HepG2 (cell line): ENCODE data around the gene ASTN1. TPM values are rescaled to one million over a fixed set of nuclear protein-coding genes. Genes with fewer than 3 reads are reported as not detected.

Experiments used
- ATAC-seq: fragments of 200-7000 bp; cut with Tn5 transposase; 3 replicates; pipeline ENCODE4 v1.9.1; 2020; ENCODE audit warnings: mild to moderate bottlenecking, moderate library complexity
- BruUV-seq: library from RNA; stranded (reverse); fragments of 400-500 nt; replicated peaks from 2 replicates; lab custom pipeline; 2021; lab: Mats Ljungman, UMichigan
- CTCF ChIA-PET: fragments of 300-600 bp; formaldehyde crosslinking; extraction: SDS; loops from one replicate; lab custom pipeline; 2021; ENCODE audit warnings: low total read pairs, inconsistent platforms, low intra/inter-chr PET ratio; lab: Yijun Ruan, JAX
- POLR2A ChIA-PET: fragments of 350-600 bp; sonication (Branson Sonifier 250); formaldehyde crosslinking; loops from one replicate; lab custom pipeline; 2020; ENCODE audit warnings: antibody characterized with exemption, inconsistent platforms; lab: Yijun Ruan, JAX
- DNase-seq: peaks from one replicate; pipeline ENCODE4 v3.0.0-alpha.2; 2015; ENCODE audit warnings: low spot score
- FAIRE-seq: peaks from 3 replicates; lab custom pipeline; 2011; peaks lifted over from hg19 to GRCh38; lab: Jason Lieb, UNC
- H2AFZ ChIP-seq: one replicate; pipeline ENCODE4 v1.6.1; 2011; ENCODE audit warnings: low read length, inconsistent platforms
- H3K27ac ChIP-seq: fragments of 300-600 bp; 3 replicates; pipeline ENCODE4 v1.8.0; 2011; ENCODE audit warnings: mixed run types, mild to moderate bottlenecking, mixed read lengths, low read length, inconsistent platforms; ENCODE audit not compliant: insufficient read depth; ENCODE audit errors: extremely low read length
- H3K27me3 ChIP-seq, 2 experiments: fragments of 200-600 bp in 1 of 2; 2 replicates in 1 of 2; 3 replicates in 1 of 2; pipeline versions ENCODE4 v1.6.0 to v1.8.0; 2011; ENCODE audit warnings: low read length in 2 of 2, mild to moderate bottlenecking in 2 of 2, moderate library complexity in 2 of 2, inconsistent platforms in 1 of 2; ENCODE audit not compliant: insufficient read depth in 2 of 2, control insufficient read depth in 1 of 2
- H3K36me3 ChIP-seq, 2 experiments: fragments of 200-600 bp in 1 of 2; replicated peaks in 1 of 2; 2 replicates in 1 of 2; 3 replicates in 1 of 2; pipeline versions ENCODE4 v1.5.1 to v1.8.0; 2011; ENCODE audit warnings: low read length in 2 of 2, inconsistent platforms in 1 of 2; ENCODE audit not compliant: insufficient read depth in 2 of 2, control insufficient read depth in 1 of 2
- H3K4me1 ChIP-seq: 2 replicates; pipeline ENCODE4 v1.5.1; 2012; ENCODE audit warnings: low read length, inconsistent platforms; ENCODE audit not compliant: insufficient read depth
- H3K4me2 ChIP-seq: 2 replicates; pipeline ENCODE4 v1.6.0; 2011; ENCODE audit warnings: low read depth, low read length, inconsistent platforms
- H3K4me3 ChIP-seq, 3 experiments: fragments of 200-600 bp in 1 of 3; sonication (generic), shearing (Covaris generic) in 1 of 3; replicated peaks in 1 of 3; 2 replicates each; pipeline ENCODE4 v1.5.1; 2011 to 2016; ENCODE audit warnings: low read length in 3 of 3, inconsistent platforms in 2 of 3, low read depth in 2 of 3, mild to moderate bottlenecking in 2 of 3, control low read depth in 1 of 3, mixed read lengths in 1 of 3; ENCODE audit not compliant: insufficient read depth in 1 of 3
- H3K79me2 ChIP-seq: one replicate; pipeline ENCODE4 v1.6.1; 2011; ENCODE audit warnings: low read length, inconsistent platforms; ENCODE audit not compliant: insufficient read depth
- H3K9ac ChIP-seq: 2 replicates; pipeline ENCODE4 v1.6.0; 2011; ENCODE audit warnings: mild to moderate bottlenecking, low read depth, low read length, inconsistent platforms; ENCODE audit not compliant: insufficient read depth
- H3K9me3 ChIP-seq: 2 replicates; pipeline ENCODE4 v1.5.1; 2012; ENCODE audit warnings: mild to moderate bottlenecking, low read length
- H4K20me1 ChIP-seq: 2 replicates; pipeline ENCODE4 v1.6.0; 2011; ENCODE audit warnings: inconsistent platforms, mild to moderate bottlenecking, low read length, moderate library complexity; ENCODE audit not compliant: insufficient read depth
- CBX1 ChIP-seq: IDR thresholded peaks from one replicate; pipeline ENCODE4 v1.6.1; 2016; ENCODE audit warnings: antibody characterized with exemption, low read depth
- GLI4 ChIP-seq: sonication (generic); formaldehyde crosslinking; IDR thresholded peaks from 2 replicates; pipeline ENCODE4 v1.5.1; 2020; ENCODE audit warnings: missing genetic modification reagents, mild to moderate bottlenecking, moderate library complexity, borderline replicate concordance
- KLF9 ChIP-seq: IDR thresholded peaks from 2 replicates; pipeline ENCODE4 v1.6.1; 2016; ENCODE audit warnings: low read depth
- TBX3 ChIP-seq: fragments of 450-650 bp; IDR thresholded peaks from 2 replicates; pipeline ENCODE4 v1.6.1; 2017; ENCODE audit warnings: antibody characterized with exemption, mild to moderate bottlenecking, inconsistent platforms, borderline replicate concordance
- ZFP37 ChIP-seq: sonication (generic); formaldehyde crosslinking; IDR thresholded peaks from 2 replicates; pipeline ENCODE4 v1.4.0; 2020; ENCODE audit warnings: missing genetic modification reagents, borderline replicate concordance
- ZNF230 ChIP-seq: sonication (generic); formaldehyde crosslinking; IDR thresholded peaks from 2 replicates; pipeline ENCODE4 v1.4.0; 2020; ENCODE audit warnings: mild to moderate bottlenecking, missing genetic modification reagents
- ZNF331 ChIP-seq: sonication (generic); formaldehyde crosslinking; IDR thresholded peaks from 2 replicates; pipeline ENCODE4 v1.4.0; 2020; ENCODE audit warnings: missing genetic modification reagents
- ZNF629 ChIP-seq: sonication (generic); formaldehyde crosslinking; conservative IDR thresholded peaks from 2 replicates; pipeline ENCODE4 v1.5.0; 2020; ENCODE audit warnings: missing genetic modification reagents
- ZNF724P ChIP-seq: sonication (generic); formaldehyde crosslinking; IDR thresholded peaks from 2 replicates; pipeline ENCODE4 v1.8.0; 2022; ENCODE audit warnings: missing genetic modification reagents, borderline replicate concordance
- ZNF747 ChIP-seq: sonication (generic); formaldehyde crosslinking; IDR thresholded peaks from 2 replicates; pipeline ENCODE4 v1.8.1; 2023; ENCODE audit warnings: missing genetic modification reagents, mild to moderate bottlenecking, borderline replicate concordance
- WGBS: methylation state at CpG from one replicate; pipeline ENCODE4 v1.1.6; 2017; ENCODE audit warnings: low lambda C conversion rate; 5-methylcytosine and 5-hydroxymethylcytosine counted together
- in situ Hi-C: cut with HindIII; loops from 2 replicates; pipeline ENCODE4 v1.10.0; 2017; ENCODE audit warnings: low pct_unique_long_range_greater_than_20kb; ENCODE audit not compliant: extremely low pct_ligation_motif_present
- intact Hi-C: fragments of 100-400 bp; cut with micrococcal nuclease; formaldehyde crosslinking; loops from one replicate; pipeline ENCODE4 v1.10.0; 2022; ENCODE audit not compliant: unreplicated experiment
- polyA plus RNA-seq, 8 experiments: library from polyadenylated mRNA; depleted of rRNA in 3 of 8; stranded (reverse) in 7 of 8; unstranded in 1 of 8; fragments of >200 nt; fragmentation: Illumina TruSeq in 4 of 8; extraction: Trizol in 4 of 8; gene quantifications; 2 replicates each; pipeline versions ENCODE4 v1.2.1 to v1.2.3, GENCODE V29; 2011 to 2016; ENCODE audit warnings: low read depth in 4 of 8, missing spikeins in 1 of 8, mixed read lengths in 1 of 8; ENCODE audit not compliant: insufficient read depth in 1 of 8
- total RNA-seq, 5 experiments: library from RNA; depleted of rRNA; stranded (reverse); fragments of >200 nt; fragmentation: Illumina TruSeq; extraction: Trizol; gene quantifications; 2 replicates each; pipeline ENCODE4 v1.2.3, GENCODE V29; 2016; ENCODE audit warnings: low read depth in 1 of 5
- TF ChIP-seq, protein P1 (sequence below): sonication (generic); formaldehyde crosslinking; IDR thresholded peaks from 2 replicates; pipeline ENCODE4 v1.4.0; 2020; ENCODE audit warnings: mild to moderate bottlenecking, missing genetic modification reagents
- TF ChIP-seq, protein P2 (sequence below): sonication (generic); formaldehyde crosslinking; IDR thresholded peaks from 2 replicates; pipeline ENCODE4 v1.4.0; 2020; ENCODE audit warnings: mild to moderate bottlenecking, missing genetic modification reagents
- TF ChIP-seq, protein P3 (sequence below): IDR thresholded peaks from 2 replicates; pipeline ENCODE4 v1.6.1; 2018; ENCODE audit warnings: missing genetic modification reagents, mild to moderate bottlenecking, missing compliant biosample characterization
- TF ChIP-seq, protein P4 (sequence below): sonication (generic); formaldehyde crosslinking; IDR thresholded peaks from 2 replicates; pipeline ENCODE4 v1.4.0; 2020; ENCODE audit warnings: mild to moderate bottlenecking, low read depth, missing genetic modification reagents

ASTN1 gene
- total and polyA plus RNA-seq, 2 of the 13 experiments (the other 11 are each of a cell fraction or from before 2014, with no cell fraction given): not detected

DNA sequence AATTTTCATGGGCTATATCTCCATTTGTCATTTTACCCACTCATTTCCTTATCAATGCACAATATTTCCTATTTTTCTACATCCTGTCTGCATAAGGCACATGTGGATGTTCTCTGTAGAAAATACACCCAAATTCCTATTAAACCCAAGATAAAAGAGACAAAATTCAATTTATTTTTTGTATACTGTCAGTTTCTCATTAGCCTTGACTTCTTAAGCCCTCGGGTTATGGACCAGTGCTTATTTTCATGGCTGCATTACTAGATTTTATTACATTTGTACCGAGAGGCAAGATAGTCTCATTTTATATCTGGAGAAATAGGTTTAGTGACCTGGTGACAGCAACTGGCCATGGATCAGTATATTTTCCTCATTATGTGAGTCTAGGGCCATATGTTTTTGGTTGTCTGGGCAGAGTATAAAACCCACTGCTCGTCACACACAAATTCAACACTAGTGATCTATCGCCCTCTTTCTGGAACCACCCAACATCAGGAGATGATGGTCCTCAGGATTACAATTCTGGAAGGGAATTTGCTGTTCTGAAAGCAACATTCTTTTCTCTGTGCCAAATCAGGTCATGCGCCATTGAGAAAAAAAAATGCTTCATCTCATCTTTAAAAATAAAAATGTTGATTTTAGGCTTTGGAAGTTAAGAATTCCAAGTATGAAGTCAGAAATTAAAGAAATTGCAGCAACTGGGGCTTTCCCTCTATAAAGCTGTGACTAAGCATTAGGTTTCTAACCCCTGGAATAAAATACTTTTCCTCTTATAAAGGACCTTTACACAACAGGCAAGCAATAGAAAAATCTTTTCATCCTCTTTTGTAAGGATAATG lies 81.4 kb downstream of the ASTN1 start:
- no peak overlapping the region for H3K9ac ChIP-seq
- no peak overlapping the region for H3K4me3 ChIP-seq
- no TSS peak for BruUV-seq
- in situ Hi-C loops: no loop called here
- no peak overlapping the region for H3K4me2 ChIP-seq
- no peaks in the 10 kb centered on the region; a peak in 1 of 5 replicates for H3K27me3 ChIP-seq
- POLR2A ChIA-PET: no interaction called here
- no peak for FAIRE-seq
- H3K4me1 ChIP-seq: no peaks in the 10 kb centered on the region
- no peaks in the 10 kb centered on the region for H3K36me3 ChIP-seq
- TF ChIP-seq GLI4 (CRISPR knock-in tag) (no peak), TBX3 (no peak), ZNF230 (CRISPR knock-in tag) (no peak), ZFP37 (CRISPR knock-in tag) (no peak), ZNF724P (CRISPR knock-in tag) (no peak), KLF9 (CRISPR knock-in tag) (no peak), CBX1 (no peak), ZNF331 (CRISPR knock-in tag) (no peak), ZNF629 (no peak), ZNF747 (CRISPR knock-in tag) (no peak)
- TF ChIP-seq, protein P1, sequence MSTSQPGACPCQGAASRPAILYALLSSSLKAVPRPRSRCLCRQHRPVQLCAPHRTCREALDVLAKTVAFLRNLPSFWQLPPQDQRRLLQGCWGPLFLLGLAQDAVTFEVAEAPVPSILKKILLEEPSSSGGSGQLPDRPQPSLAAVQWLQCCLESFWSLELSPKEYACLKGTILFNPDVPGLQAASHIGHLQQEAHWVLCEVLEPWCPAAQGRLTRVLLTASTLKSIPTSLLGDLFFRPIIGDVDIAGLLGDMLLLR: no peak
- TF ChIP-seq, protein P2, sequence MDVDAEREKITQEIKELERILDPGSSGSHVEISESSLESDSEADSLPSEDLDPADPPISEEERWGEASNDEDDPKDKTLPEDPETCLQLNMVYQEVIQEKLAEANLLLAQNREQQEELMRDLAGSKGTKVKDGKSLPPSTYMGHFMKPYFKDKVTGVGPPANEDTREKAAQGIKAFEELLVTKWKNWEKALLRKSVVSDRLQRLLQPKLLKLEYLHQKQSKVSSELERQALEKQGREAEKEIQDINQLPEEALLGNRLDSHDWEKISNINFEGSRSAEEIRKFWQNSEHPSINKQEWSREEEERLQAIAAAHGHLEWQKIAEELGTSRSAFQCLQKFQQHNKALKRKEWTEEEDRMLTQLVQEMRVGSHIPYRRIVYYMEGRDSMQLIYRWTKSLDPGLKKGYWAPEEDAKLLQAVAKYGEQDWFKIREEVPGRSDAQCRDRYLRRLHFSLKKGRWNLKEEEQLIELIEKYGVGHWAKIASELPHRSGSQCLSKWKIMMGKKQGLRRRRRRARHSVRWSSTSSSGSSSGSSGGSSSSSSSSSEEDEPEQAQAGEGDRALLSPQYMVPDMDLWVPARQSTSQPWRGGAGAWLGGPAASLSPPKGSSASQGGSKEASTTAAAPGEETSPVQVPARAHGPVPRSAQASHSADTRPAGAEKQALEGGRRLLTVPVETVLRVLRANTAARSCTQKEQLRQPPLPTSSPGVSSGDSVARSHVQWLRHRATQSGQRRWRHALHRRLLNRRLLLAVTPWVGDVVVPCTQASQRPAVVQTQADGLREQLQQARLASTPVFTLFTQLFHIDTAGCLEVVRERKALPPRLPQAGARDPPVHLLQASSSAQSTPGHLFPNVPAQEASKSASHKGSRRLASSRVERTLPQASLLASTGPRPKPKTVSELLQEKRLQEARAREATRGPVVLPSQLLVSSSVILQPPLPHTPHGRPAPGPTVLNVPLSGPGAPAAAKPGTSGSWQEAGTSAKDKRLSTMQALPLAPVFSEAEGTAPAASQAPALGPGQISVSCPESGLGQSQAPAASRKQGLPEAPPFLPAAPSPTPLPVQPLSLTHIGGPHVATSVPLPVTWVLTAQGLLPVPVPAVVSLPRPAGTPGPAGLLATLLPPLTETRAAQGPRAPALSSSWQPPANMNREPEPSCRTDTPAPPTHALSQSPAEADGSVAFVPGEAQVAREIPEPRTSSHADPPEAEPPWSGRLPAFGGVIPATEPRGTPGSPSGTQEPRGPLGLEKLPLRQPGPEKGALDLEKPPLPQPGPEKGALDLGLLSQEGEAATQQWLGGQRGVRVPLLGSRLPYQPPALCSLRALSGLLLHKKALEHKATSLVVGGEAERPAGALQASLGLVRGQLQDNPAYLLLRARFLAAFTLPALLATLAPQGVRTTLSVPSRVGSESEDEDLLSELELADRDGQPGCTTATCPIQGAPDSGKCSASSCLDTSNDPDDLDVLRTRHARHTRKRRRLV (CRISPR knock-in tag): no peak
- TF ChIP-seq, protein P3, sequence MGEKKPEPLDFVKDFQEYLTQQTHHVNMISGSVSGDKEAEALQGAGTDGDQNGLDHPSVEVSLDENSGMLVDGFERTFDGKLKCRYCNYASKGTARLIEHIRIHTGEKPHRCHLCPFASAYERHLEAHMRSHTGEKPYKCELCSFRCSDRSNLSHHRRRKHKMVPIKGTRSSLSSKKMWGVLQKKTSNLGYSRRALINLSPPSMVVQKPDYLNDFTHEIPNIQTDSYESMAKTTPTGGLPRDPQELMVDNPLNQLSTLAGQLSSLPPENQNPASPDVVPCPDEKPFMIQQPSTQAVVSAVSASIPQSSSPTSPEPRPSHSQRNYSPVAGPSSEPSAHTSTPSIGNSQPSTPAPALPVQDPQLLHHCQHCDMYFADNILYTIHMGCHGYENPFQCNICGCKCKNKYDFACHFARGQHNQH (CRISPR knock-in tag): no peak
- TF ChIP-seq, protein P4, sequence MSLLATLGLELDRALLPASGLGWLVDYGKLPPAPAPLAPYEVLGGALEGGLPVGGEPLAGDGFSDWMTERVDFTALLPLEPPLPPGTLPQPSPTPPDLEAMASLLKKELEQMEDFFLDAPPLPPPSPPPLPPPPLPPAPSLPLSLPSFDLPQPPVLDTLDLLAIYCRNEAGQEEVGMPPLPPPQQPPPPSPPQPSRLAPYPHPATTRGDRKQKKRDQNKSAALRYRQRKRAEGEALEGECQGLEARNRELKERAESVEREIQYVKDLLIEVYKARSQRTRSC (CRISPR knock-in tag): no peak
- TF ChIP-seq, all 625 proteins: peak for 0
- intact Hi-C loops: no loop called here
- DNase-seq (no peak), ATAC-seq (no peak)
- WGBS: 4% methylated on average over 5 of the region's 5 CpGs
- no peak overlapping the region for H2AFZ ChIP-seq
- CTCF ChIA-PET: no interaction called here
- no peak overlapping the region for H3K27ac ChIP-seq
- no peaks in the 10 kb centered on the region for H3K9me3 ChIP-seq
- H4K20me1 ChIP-seq: no peaks in the 10 kb centered on the region
- no peaks in the 10 kb centered on the region for H3K79me2 ChIP-seq
